Mesendoderm (in vitro differentiated cells): ENCODE data around the gene MARCHF10.
A peak's percentile ranks its signal among the peaks of the same experiment; 100 is the strongest.
"Not testable (repeated sequence)": the region's sequence is repeated elsewhere in the genome, so short reads cannot be mapped to it uniquely, and the experiment has no call there.

Experiments
- DNase-seq: peaks from one replicate; pipeline ENCODE4 v3.0.0; 2013
- H2AK5ac ChIP-seq: 2 replicates; pipeline ENCODE4 v1.6.1; 2013; ENCODE audit warnings: low read length, inconsistent platforms
- H2BK120ac ChIP-seq: 2 replicates; pipeline ENCODE4 v1.6.1; 2013; ENCODE audit warnings: low read depth, mild to moderate bottlenecking, low read length, moderate library complexity, mixed read lengths
- H2BK15ac ChIP-seq: replicated peaks from 2 replicates; pipeline ENCODE4 v1.6.1; 2013; ENCODE audit warnings: low read depth, mild to moderate bottlenecking, moderate library complexity
- H2BK5ac ChIP-seq: 2 replicates; pipeline ENCODE4 v1.6.1; 2013; ENCODE audit warnings: low read length, inconsistent platforms
- H3K18ac ChIP-seq: 2 replicates; pipeline ENCODE4 v1.6.1; 2013; ENCODE audit warnings: mild to moderate bottlenecking, low read length, mixed read lengths
- H3K23ac ChIP-seq: one replicate; pipeline ENCODE4 v1.6.1; 2013; ENCODE audit warnings: low read length
- H3K27ac ChIP-seq: 2 replicates; pipeline ENCODE4 v1.5.1; 2013; ENCODE audit warnings: low read depth, mild to moderate bottlenecking, inconsistent platforms, low read length, moderate library complexity
- H3K27me3 ChIP-seq: 2 replicates; pipeline ENCODE4 v1.6.1; 2013; ENCODE audit warnings: low read length, control low read depth, mild to moderate bottlenecking, inconsistent platforms; ENCODE audit not compliant: insufficient read depth, poor library complexity
- H3K36me3 ChIP-seq: 2 replicates; pipeline ENCODE4 v1.6.1; 2013; ENCODE audit warnings: low read length, inconsistent platforms; ENCODE audit not compliant: control insufficient read depth, insufficient read depth
- H3K4ac ChIP-seq: one replicate; pipeline ENCODE4 v1.6.1; 2013; ENCODE audit warnings: low read depth, mild to moderate bottlenecking, low read length, moderate library complexity
- H3K4me1 ChIP-seq: 2 replicates; pipeline ENCODE4 v1.6.1; 2013; ENCODE audit warnings: low read depth, low read length, inconsistent platforms; ENCODE audit not compliant: control insufficient read depth
- H3K4me2 ChIP-seq: 2 replicates; pipeline ENCODE4 v1.6.1; 2013; ENCODE audit warnings: low read length
- H3K4me3 ChIP-seq: 2 replicates; pipeline ENCODE4 v1.5.1; 2013; ENCODE audit warnings: mild to moderate bottlenecking, low read length
- H3K56ac ChIP-seq: one replicate; pipeline ENCODE4 v1.6.1; 2013; ENCODE audit warnings: low read length
- H3K79me1 ChIP-seq: 2 replicates; pipeline ENCODE4 v1.6.1; 2013; ENCODE audit warnings: low read length, inconsistent platforms
- H3K79me2 ChIP-seq: 2 replicates; pipeline ENCODE4 v1.6.1; 2013; ENCODE audit warnings: mild to moderate bottlenecking, low read length; ENCODE audit not compliant: control insufficient read depth, insufficient read depth
- H3K9ac ChIP-seq: 2 replicates; pipeline ENCODE4 v1.6.1; 2013; ENCODE audit warnings: low read length, inconsistent platforms
- H4K5ac ChIP-seq: one replicate; pipeline ENCODE4 v1.6.1; 2013; ENCODE audit warnings: low read length
- H4K8ac ChIP-seq: one replicate; pipeline ENCODE4 v1.6.1; 2013; ENCODE audit warnings: low read depth, mild to moderate bottlenecking, control low read depth, low read length, moderate library complexity
- WGBS: extraction: QIAGEN DNeasy Blood & Tissue Kit; methylation state at CpG from one replicate; pipeline ENCODE4 v1.1.7; 2013; ENCODE audit warnings: low lambda C conversion rate, missing lambda C conversion rate; ENCODE audit not compliant: insufficient coverage; ENCODE audit errors: extremely low coverage; 5-methylcytosine and 5-hydroxymethylcytosine counted together

The MARCHF10 gene

GRCh38 chr17:62695093-62695738 lies 112.9 kb downstream of the MARCHF10 start:
- not testable (repeated sequence) for H3K27ac ChIP-seq
- no CpG with 5 or more reads among the region's 5 CpGs for WGBS

DNA sequence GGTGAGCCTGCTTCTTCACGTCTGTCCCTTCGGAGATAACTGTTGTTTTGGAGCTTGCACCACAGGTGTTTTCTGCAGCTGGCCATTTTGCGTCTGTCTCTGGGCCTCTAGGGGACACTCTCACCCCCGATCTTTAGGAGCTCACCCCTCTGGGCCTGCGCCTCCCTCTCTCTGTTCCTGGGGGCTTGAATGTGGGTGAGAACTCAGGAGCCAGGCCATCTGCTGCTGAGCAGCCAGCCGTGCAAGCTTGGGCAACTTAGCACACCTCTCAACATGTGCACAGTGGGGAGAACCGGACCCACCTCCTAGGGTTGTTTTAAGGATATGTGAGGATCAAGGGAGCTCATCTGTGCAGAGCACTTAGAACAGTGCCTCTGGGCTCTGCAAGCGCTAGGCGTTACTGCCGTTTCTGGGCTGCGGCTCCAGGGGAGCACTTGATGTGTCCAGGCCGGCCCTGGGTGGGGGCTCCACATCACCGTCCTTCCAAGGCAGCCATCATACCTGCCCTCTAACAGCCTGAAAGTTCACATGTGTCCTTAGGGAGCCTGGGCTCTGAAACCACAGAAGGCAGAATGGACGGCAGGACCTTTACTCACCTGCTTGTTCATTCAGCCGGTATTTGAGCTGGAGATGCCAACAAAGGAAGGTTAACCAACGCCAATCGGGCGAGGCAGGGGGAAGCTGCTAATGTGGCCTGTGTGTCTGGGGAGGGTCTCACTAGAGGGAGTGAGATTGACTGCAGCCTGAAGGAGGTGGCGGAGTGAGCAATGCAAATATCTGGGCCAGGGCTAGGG lies 114.3 kb downstream of the MARCHF10 start:
- Histone ChIP-seq H2BK15ac (no peak overlapping the region), H3K9ac (no peak overlapping the region), H2BK120ac (no peak overlapping the region), H3K27ac (no peak overlapping the region), H3K4me1 (no peaks in the 10 kb centered on the region), H3K27me3 (no peaks in the 10 kb centered on the region), H3K4ac (no peak overlapping the region), H3K23ac (no peak overlapping the region), H2AK5ac (no peak overlapping the region), H3K79me1 (no peaks in the 10 kb centered on the region), H3K4me2 (no peak overlapping the region), H3K56ac (no peak overlapping the region), H3K79me2 (no peaks in the 10 kb centered on the region), H3K4me3 (no peak overlapping the region), H4K8ac (no peak overlapping the region), H3K36me3 (peaks cover 8% of the 10 kb centered on the region), H4K5ac (no peak overlapping the region), H3K18ac (no peak overlapping the region), H2BK5ac (no peak overlapping the region)
- no CpG with 5 or more reads among the region's 19 CpGs for WGBS
- no peak for DNase-seq

More at GRCh38 chr17:62695093-62695738, 112.9 kb downstream of the MARCHF10 start:
- not testable (repeated sequence) for H3K79me1 ChIP-seq, H2BK5ac ChIP-seq, H3K4ac ChIP-seq, H3K4me3 ChIP-seq, H3K4me2 ChIP-seq, H2AK5ac ChIP-seq, H4K8ac ChIP-seq, H3K23ac ChIP-seq, H3K4me1 ChIP-seq, H3K56ac ChIP-seq, H3K36me3 ChIP-seq, H3K18ac ChIP-seq, H2BK120ac ChIP-seq, H3K9ac ChIP-seq, H2BK15ac ChIP-seq, H4K5ac ChIP-seq, H3K79me2 ChIP-seq, DNase-seq, H3K27me3 ChIP-seq

DNA sequence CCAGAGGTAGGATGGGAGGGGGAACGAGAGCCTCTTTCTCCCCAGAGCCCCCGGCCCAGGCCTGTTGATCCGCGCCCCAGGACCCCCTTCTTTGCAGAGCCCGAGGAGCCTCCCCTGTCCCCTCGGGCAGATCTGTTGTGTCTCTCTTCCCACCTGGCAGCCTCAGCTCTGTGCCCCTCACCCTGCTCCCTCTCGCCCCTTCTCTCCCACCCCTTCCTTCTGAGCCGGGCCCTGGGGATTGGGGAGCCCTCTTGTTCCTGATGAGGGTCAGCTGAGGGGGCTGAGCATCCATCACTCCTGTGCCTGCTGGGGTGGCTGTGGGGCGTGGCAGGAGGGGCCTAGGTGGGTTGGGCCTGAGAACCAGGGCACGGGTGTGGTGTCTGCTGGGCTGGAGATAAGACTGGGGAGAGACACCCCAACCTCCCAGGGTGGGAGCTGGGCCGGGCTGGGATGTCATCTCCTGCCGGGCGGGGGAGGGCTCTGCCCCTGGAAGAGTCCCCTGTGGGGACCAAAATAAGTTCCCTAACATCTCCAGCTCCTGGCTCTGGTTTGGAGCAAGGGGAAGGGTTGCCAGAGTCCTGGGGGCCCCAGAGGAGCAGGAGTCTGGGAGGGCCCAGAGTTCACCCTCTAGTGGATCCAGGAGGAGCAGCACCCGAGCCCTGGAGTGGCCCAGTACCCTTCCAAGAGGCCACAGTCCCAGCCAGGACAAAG lies 115.2 kb downstream of the MARCHF10 start:
- Histone ChIP-seq H2BK120ac (no peak overlapping the region), H3K27ac (no peak overlapping the region), H3K4me3 (no peak overlapping the region), H3K56ac (no peak overlapping the region), H2BK15ac (no peak overlapping the region), H3K79me1 (no peaks in the 10 kb centered on the region), H3K18ac (no peak overlapping the region), H3K23ac (no peak overlapping the region), H4K5ac (no peak overlapping the region), H3K36me3 (peaks cover 8% of the 10 kb centered on the region), H3K9ac (no peak overlapping the region), H3K27me3 (no peaks in the 10 kb centered on the region), H3K79me2 (no peaks in the 10 kb centered on the region), H2BK5ac (no peak overlapping the region), H3K4ac (no peak overlapping the region), H3K4me1 (no peaks in the 10 kb centered on the region), H3K4me2 (no peak overlapping the region), H4K8ac (no peak overlapping the region), H2AK5ac (no peak overlapping the region)
- WGBS = no CpG with 5 or more reads among the region's 14 CpGs
- DNase-seq = peak; percentile 64

DNA sequence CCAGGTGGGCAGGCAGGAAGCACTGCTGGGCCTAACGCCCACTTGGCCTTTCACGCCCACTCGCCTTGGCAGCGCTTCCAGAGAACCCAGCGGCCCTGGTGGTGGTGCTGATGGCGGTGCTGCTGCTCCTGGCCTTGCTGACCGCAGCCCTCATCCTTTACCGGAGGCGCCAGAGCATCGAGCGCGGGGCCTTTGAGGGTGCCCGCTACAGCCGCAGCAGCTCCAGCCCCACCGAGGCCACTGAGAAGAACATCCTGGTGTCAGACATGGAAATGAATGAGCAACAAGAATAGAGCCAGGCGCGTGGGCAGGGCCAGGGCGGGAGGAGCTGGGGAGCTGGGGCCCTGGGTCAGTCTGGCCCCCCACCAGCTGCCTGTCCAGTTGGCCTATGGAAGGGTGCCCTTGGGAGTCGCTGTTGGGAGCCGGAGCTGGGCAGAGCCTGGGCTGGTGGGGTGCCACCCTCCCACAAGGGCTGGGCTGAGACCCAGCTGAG lies 115.9 kb downstream of the MARCHF10 start:
- DNase-seq = no peak
- no peak overlapping the region for H2AK5ac ChIP-seq
- no peak overlapping the region for H3K4me2 ChIP-seq
- no peaks in the 10 kb centered on the region for H3K79me1 ChIP-seq
- no peak overlapping the region for H3K27ac ChIP-seq
- H3K4ac ChIP-seq = no peak overlapping the region
- H4K5ac ChIP-seq = no peak overlapping the region
- H3K18ac ChIP-seq = no peak overlapping the region
- H2BK5ac ChIP-seq = no peak overlapping the region
- H2BK15ac ChIP-seq = no peak overlapping the region
- H3K9ac ChIP-seq = no peak overlapping the region
- H3K79me2 ChIP-seq = no peaks in the 10 kb centered on the region
- H3K36me3 ChIP-seq = peaks cover 8% of the 10 kb centered on the region
- H4K8ac ChIP-seq = no peak overlapping the region
- no peak overlapping the region for H3K4me3 ChIP-seq
- WGBS = no CpG with 5 or more reads among the region's 20 CpGs
- H3K56ac ChIP-seq = no peak overlapping the region
- no peak overlapping the region for H2BK120ac ChIP-seq
- H3K27me3 ChIP-seq = no peaks in the 10 kb centered on the region
- H3K23ac ChIP-seq = no peak overlapping the region
- no peaks in the 10 kb centered on the region for H3K4me1 ChIP-seq

GRCh38 chr17:62691589-62691915 lies 116.6 kb downstream of the MARCHF10 start:
- H3K36me3 ChIP-seq, H3K18ac ChIP-seq, DNase-seq, H4K5ac ChIP-seq, H3K27me3 ChIP-seq, H3K79me1 ChIP-seq, H3K56ac ChIP-seq, H2BK15ac ChIP-seq, H2AK5ac ChIP-seq, H3K23ac ChIP-seq, H3K4me3 ChIP-seq, H3K4me1 ChIP-seq, H2BK5ac ChIP-seq, H3K27ac ChIP-seq, H3K79me2 ChIP-seq, H3K9ac ChIP-seq, H3K4me2 ChIP-seq, H4K8ac ChIP-seq, H2BK120ac ChIP-seq, H3K4ac ChIP-seq: not testable (repeated sequence)
- no CpG with 5 or more reads among the region's 8 CpGs for WGBS
